ENCODE data around the gene ST8SIA1. TPM values are rescaled to one million over a fixed set of nuclear protein-coding genes. Genes with fewer than 3 reads are reported as not detected.

ST8SIA1 gene
- total and polyA plus RNA-seq, 2 of the 4 experiments (the other 2 are of a cell fraction): not detected

GRCh38 chr12:22372277-22372837 lies 37.9 kb upstream of the ST8SIA1 start:
- dilution Hi-C loops (cut with HindIII; ENCODE audit: low sequenced_read_pairs, unreplicated experiment): no loop called here
- Histone ChIP-seq H4K91ac (ENCODE audit: insufficient read depth, low read depth, low read length) (no peak overlapping the region), H4K8ac (ENCODE audit: low read depth in 2 of 2, low read length in 2 of 2) (no peak overlapping the region), H3K9me1 (ENCODE audit: insufficient read depth, low read length) (no peaks in the 10 kb centered on the region), H2BK5ac (ENCODE audit: low read depth, low read length, poor library complexity, severe bottlenecking) (no peak overlapping the region), H3K18ac (ENCODE audit: low read depth, low read length) (no peak overlapping the region), H2AK9ac (replicated peaks; ENCODE audit: low read depth, low read length, poor library complexity) (no peak overlapping the region), H2AK5ac (ENCODE audit: low read depth, low read length) (no peak overlapping the region), H2BK120ac (ENCODE audit: low read depth, low read length) (no peak overlapping the region), H3K36me3 (ENCODE audit: control insufficient read depth, insufficient read depth, low read length) (no peaks in the 10 kb centered on the region), H3K14ac (replicated peaks; ENCODE audit: low read depth, low read length) (no peak overlapping the region), H2BK15ac (ENCODE audit: low read depth, low read length) (no peak overlapping the region), H2AFZ (replicated peaks; ENCODE audit: low read length, poor library complexity) (no peak overlapping the region), H4K5ac (ENCODE audit: low read depth, low read length) (no peak overlapping the region), H3K4ac (ENCODE audit: low read depth, low read length) (no peak overlapping the region), H3K79me1 (ENCODE audit: low read depth in 1 of 2, low read length in 2 of 2) (no peaks in the 10 kb centered on the region), H3K9me3 (ENCODE audit: control insufficient read depth, insufficient read depth, low read length) (no peaks in the 10 kb centered on the region), H3K4me3 (ENCODE audit: insufficient read depth, low read depth, low read length) (no peak overlapping the region), H3K4me1 (ENCODE audit: control insufficient read depth, insufficient read depth, low read length) (no peaks in the 10 kb centered on the region), H2BK20ac (ENCODE audit: low read depth, low read length) (no peak overlapping the region), H3K27ac (ENCODE audit: insufficient read depth, low read length) (no peak overlapping the region), H3K56ac (ENCODE audit: extremely low read depth, insufficient read depth, low read length) (no peak overlapping the region), H4K20me1 (ENCODE audit: insufficient read depth, low read length) (no peaks in the 10 kb centered on the region), H3K23ac (ENCODE audit: low read depth, low read length) (no peak overlapping the region), H3K4me2 (ENCODE audit: low read depth, low read length) (no peak overlapping the region), H3K27me3 (ENCODE audit: control insufficient read depth, insufficient read depth, low read length) (no peaks in the 10 kb centered on the region), H3K9ac (ENCODE audit: low read depth, low read length) (no peak overlapping the region)
- POLR2A ChIA-PET (ENCODE audit: unreplicated experiment): interaction anchor here (0.7 kb wide), 1 partner anchor 15 kb away, joined by 3 read pairs; no protein-coding TSS in a partner anchor
- ATAC-seq (ENCODE audit: low read depth): no peak
- in situ Hi-C loops (cut with MboI; ENCODE audit: low sequenced_read_pairs): no loop called here
- DNase-seq: no peak
- no TSS peak for BruUV-seq (replicated peaks)
- CTCF ChIA-PET: no interaction called here
- intact Hi-C loops (cut with micrococcal nuclease): no loop called here
- TF ChIP-seq MAFK (IDR thresholded peaks at IDR 0.05; ENCODE audit: low read depth, low read length): peak; percentile 22; the same call in 1 of the 2 replicates
- no peak for TF ChIP-seq USF2 (IDR thresholded peaks at IDR 0.05; ENCODE audit: low read depth, low read length)
- no peak for TF ChIP-seq SMC3 (IDR thresholded peaks at IDR 0.05; ENCODE audit: low read depth, low read length)
- TF ChIP-seq CHD1 (IDR thresholded peaks at IDR 0.05; ENCODE audit: low read depth, low read length): no peak
- TF ChIP-seq BHLHE40 (IDR thresholded peaks at IDR 0.05; ENCODE audit: low read depth, low read length): no peak
- TF ChIP-seq MAZ (IDR thresholded peaks at IDR 0.05; ENCODE audit: borderline replicate concordance, low read depth, low read length): no peak
- peak; percentile 60 for TF ChIP-seq NFE2L2 (IDR thresholded peaks at IDR 0.05; ENCODE audit: low read depth, low read length)
